Activated CD8-positive, alpha-beta T cell treated with anti-CD3 and anti-CD28 coated beads for 36 hours (primary cell): ENCODE data around the gene STMN3. TPM values are rescaled to one million over a fixed set of nuclear protein-coding genes. Genes with fewer than 3 reads are reported as not detected.
"Not testable (repeated sequence)": the region's sequence is repeated elsewhere in the genome, so short reads cannot be mapped to it uniquely, and the experiment has no call there.

Source experiments
- ATAC-seq: fragments of 200-7000 bp; cut with Tn5 transposase; one replicate; pipeline ENCODE4 v1.10.0; 2021; ENCODE audit warnings: mild to moderate bottlenecking, moderate library complexity
- CTCF ChIA-PET: fragments of 350-600 bp; sonication (Branson Sonifier 250); formaldehyde crosslinking; loops from one replicate; lab custom pipeline; 2021; ENCODE audit warnings: antibody characterized with exemption; lab: Charles Lee
- POLR2A ChIA-PET: fragments of 350-600 bp; sonication (Branson Sonifier 250); formaldehyde crosslinking; loops from one replicate; lab custom pipeline; 2021; ENCODE audit warnings: antibody characterized with exemption; lab: Charles Lee
- DNase-seq: peaks from one replicate; pipeline ENCODE4 v3.0.0-alpha.2; 2020
- H3K27ac Mint-ChIP-seq: one replicate; pipeline ENCODE4 v1.8.0; 2021; ENCODE audit warnings: mild to moderate bottlenecking, mixed read lengths
- H3K27me3 Mint-ChIP-seq: one replicate; pipeline ENCODE4 v1.8.0; 2021; ENCODE audit warnings: mixed read lengths
- H3K36me3 Mint-ChIP-seq: one replicate; pipeline ENCODE4 v1.8.0; 2021; ENCODE audit warnings: low read depth, mixed read lengths
- H3K4me1 Mint-ChIP-seq: one replicate; pipeline ENCODE4 v1.8.0; 2021; ENCODE audit warnings: low read depth, mixed read lengths
- H3K4me3 Mint-ChIP-seq: one replicate; pipeline ENCODE4 v1.8.0; 2021; ENCODE audit warnings: mild to moderate bottlenecking, moderate library complexity, mixed read lengths
- H3K9me3 Mint-ChIP-seq: one replicate; pipeline ENCODE4 v1.8.0; 2021; ENCODE audit warnings: mixed read lengths
- intact Hi-C: fragments of 100-400 bp; cut with micrococcal nuclease; formaldehyde crosslinking; loops from one replicate; pipeline ENCODE4 v1.10.0; 2022
- total RNA-seq, 2 experiments: library from RNA; stranded (reverse); gene quantifications; one replicate each; pipeline ENCODE4 v1.2.3, GENCODE V29; 2021
- TF ChIP-seq, protein P1 (sequence below): fragments of 200-600 bp; IDR thresholded peaks from one replicate; pipeline ENCODE4 v1.8.0; 2022; ENCODE audit warnings: antibody characterized with exemption, mild to moderate bottlenecking

STMN3 gene
- total RNA-seq, 2 experiments from 2014 or later, result 17.8 to 18.4 TPM

DNA sequence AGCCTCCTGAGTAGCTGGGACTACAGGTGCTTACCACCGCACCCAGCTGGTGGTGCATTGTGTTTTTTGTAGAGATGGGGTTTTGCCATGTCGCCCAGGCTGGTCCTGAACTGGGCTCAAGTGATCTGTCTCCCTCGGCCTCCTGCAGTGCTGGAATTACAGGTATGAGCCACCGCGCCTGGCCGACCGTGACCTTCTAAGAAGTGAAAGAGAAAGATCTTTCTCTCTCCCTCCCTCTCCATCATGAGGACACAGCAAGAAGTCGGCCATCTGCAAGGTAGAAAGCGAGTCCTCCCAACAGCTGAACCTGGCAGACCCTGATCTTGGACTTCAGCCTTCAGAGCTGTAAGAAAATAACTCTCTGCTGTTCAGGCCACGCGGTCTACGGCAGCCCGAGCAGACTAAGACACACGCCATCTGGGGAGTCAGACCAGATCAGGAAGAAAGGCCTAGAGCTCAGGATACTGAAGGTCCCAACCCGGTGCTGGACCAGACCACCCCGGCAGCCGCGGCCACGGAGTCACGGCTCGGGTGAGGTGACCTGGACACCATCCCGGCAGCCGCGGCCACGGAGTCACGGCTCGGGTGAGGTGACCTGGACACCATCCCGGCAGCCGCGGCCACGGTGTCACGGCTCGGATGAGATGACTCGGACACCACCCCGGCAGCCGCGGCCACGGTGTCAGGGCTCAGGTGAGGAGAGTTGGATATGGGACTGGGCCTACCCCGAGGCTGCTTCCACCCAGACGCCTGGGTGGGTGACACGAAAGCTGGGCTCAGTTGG, 35.9 kb downstream of the STMN3 start:
- Mint-ChIP-seq H3K4me3 (no peak overlapping the region), H3K9me3 (no peaks in the 10 kb centered on the region), H3K27me3 (no peaks in the 10 kb centered on the region), H3K36me3 (peaks cover 13% of the 10 kb centered on the region), H3K4me1 (peaks cover 7% of the 10 kb centered on the region), H3K27ac (no peak overlapping the region)
- DNase-seq (no peak), ATAC-seq (no peak)
- ChIA-PET CTCF (interaction anchor here (1.0 kb wide), 1 partner anchor 503 kb away, joined by 3 read pairs; no protein-coding TSS in a partner anchor), POLR2A (interaction anchor here (0.6 to 1.4 kb wide), 4 partner anchors 10 to 183 kb away, joined by 3 to 4 read pairs (median 4); partner anchors contain the start of gene GMEB2)
- intact Hi-C loops, result no loop called here
- TF ChIP-seq, protein P1, sequence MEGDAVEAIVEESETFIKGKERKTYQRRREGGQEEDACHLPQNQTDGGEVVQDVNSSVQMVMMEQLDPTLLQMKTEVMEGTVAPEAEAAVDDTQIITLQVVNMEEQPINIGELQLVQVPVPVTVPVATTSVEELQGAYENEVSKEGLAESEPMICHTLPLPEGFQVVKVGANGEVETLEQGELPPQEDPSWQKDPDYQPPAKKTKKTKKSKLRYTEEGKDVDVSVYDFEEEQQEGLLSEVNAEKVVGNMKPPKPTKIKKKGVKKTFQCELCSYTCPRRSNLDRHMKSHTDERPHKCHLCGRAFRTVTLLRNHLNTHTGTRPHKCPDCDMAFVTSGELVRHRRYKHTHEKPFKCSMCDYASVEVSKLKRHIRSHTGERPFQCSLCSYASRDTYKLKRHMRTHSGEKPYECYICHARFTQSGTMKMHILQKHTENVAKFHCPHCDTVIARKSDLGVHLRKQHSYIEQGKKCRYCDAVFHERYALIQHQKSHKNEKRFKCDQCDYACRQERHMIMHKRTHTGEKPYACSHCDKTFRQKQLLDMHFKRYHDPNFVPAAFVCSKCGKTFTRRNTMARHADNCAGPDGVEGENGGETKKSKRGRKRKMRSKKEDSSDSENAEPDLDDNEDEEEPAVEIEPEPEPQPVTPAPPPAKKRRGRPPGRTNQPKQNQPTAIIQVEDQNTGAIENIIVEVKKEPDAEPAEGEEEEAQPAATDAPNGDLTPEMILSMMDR, result no peak

DNA sequence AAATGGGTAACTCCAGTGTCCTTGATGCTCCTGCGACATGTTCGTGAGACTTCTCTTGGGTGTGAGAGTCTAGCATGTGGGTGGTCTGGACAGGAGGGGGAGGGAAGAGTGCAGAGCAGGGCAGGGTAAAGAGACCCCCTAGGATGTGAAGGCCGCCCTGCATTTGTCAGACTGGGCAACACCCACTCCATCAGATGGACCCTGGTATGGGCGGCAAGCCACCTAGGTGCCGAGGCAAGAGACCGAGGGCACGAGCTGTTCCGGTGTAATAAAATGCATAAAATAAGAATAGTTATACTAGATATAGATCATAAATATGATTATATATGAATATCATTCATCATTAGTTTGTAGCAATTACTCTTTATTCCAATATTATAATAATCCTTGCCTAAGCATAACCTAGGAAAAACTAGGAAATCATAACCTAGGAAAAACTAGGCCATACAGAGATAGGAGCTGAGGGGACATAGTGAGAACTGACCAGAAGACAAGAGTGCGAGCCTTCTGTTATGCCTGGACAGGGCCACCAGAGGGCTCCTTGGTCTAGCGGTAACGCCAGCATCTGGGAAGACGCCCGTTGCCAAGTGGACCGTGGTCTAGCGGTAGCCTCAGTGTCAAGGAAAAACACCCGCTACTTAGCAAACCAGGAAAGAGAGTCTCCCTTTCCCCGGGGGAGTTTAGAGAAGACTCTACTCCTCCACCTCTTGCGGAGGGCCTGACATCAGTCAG, 39.2 kb downstream of the STMN3 start:
- ChIA-PET POLR2A (interaction anchor here (1.0 kb wide), 1 partner anchor 74 kb away, joined by 3 read pairs; no protein-coding TSS in a partner anchor), CTCF (interaction anchor here (0.9 to 1.1 kb wide), 2 partner anchors 47 to 76 kb away, joined by 3 read pairs; no protein-coding TSS in a partner anchor)
- H3K27ac Mint-ChIP-seq, H3K4me3 Mint-ChIP-seq, ATAC-seq, H3K9me3 Mint-ChIP-seq, DNase-seq, intact Hi-C loops, H3K4me1 Mint-ChIP-seq, H3K27me3 Mint-ChIP-seq: not testable (repeated sequence)
- peaks cover 13% of the 10 kb centered on the region for H3K36me3 Mint-ChIP-seq

DNA sequence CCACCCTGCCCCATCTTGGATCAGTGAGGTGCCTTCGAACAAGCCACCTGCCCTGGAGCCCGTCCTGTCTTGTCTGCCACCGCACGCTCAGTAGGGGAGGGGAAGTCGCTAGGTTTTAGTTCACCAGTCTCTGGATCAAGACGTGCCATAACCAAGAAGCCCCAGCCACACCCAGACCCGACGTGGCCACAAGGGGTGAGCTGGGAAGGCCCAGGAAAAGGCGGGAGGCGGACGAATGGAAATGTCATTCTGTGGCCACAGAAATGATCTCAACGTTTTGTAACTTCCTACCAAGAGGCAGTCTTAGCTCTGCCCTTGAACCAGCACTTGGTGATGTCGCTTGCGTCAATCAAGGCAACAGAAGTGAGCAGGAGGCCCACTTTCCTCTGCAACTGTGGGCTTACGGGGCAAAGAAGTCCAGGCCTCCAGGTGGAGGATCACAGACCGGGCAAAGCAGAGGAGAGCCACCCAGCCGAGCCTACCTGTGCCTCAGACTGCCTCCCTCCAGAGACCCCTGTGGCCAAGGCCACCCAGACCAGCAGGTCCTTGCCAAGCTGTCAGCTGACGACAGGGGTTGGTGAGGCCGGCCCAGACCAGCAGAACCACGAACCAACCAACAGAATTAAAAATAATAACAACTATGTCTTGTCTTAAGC, 40.8 kb downstream of the STMN3 start:
- no peaks in the 10 kb centered on the region for H3K27me3 Mint-ChIP-seq
- H3K4me3 Mint-ChIP-seq, result no peak overlapping the region
- TF ChIP-seq, protein P1, result no peak
- H3K36me3 Mint-ChIP-seq, result peaks cover 9% of the 10 kb centered on the region
- ChIA-PET CTCF (interaction anchor here (0.7 kb wide), 1 partner anchor 139 kb away, joined by 3 read pairs; no protein-coding TSS in a partner anchor), POLR2A (interaction anchor here (0.6 to 1.0 kb wide), 2 partner anchors 39 to 878 kb away, joined by 3 read pairs; no protein-coding TSS in a partner anchor)
- H3K9me3 Mint-ChIP-seq, result no peaks in the 10 kb centered on the region
- intact Hi-C loops, result no loop called here
- DNase-seq (no peak), ATAC-seq (no peak)
- no peak overlapping the region for H3K27ac Mint-ChIP-seq
- no peaks in the 10 kb centered on the region for H3K4me1 Mint-ChIP-seq

DNA sequence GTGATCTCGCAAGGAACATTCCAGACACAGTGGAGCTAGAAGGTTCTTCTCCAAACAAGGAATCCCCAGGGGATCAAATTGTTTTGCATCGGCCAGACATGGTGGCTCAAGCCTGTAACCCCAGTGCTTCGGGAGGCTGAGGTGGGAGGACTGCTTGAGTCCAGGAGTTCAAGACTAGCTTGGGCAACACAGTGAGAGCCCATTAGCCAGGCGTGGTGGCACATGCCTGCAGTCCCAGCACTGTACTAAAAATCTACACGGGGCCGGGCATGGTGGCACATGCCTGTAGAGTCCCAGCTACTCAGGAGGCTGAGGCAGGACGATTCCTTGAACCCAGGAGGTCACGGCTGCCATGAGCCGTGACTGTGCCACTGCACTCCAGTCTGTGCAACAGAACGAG, 41.6 kb downstream of the STMN3 start:
- Mint-ChIP-seq H3K36me3 (peaks cover 13% of the 10 kb centered on the region), H3K9me3 (no peaks in the 10 kb centered on the region), H3K27me3 (no peaks in the 10 kb centered on the region), H3K4me3 (no peak overlapping the region), H3K27ac (no peak overlapping the region), H3K4me1 (peaks cover 2% of the 10 kb centered on the region)
- DNase-seq, result no peak
- ATAC-seq, result no peak
- ChIA-PET CTCF (no interaction called here), POLR2A (interaction anchor here (0.6 kb wide), 1 partner anchor 877 kb away, joined by 3 read pairs; no protein-coding TSS in a partner anchor)
- TF ChIP-seq, protein P1, result no peak
- intact Hi-C loops, result no loop called here
